GM18505 (cell line): ENCODE results near the gene AGPAT2.

ENCODE experiments used
- ATAC-seq: cut with Tn5 transposase; IDR thresholded peaks from one replicate; pipeline ENCODE4 v1.9.1; 2021; ENCODE audit not compliant: unreplicated experiment
- POLR2A ChIP-seq: IDR thresholded peaks from 4 replicates; pipeline ENCODE4 v1.6.1; 2011; ENCODE audit warnings: borderline replicate concordance; ENCODE audit not compliant: insufficient read depth, insufficient read length; ENCODE audit errors: extremely low read depth

Gene AGPAT2

DNA sequence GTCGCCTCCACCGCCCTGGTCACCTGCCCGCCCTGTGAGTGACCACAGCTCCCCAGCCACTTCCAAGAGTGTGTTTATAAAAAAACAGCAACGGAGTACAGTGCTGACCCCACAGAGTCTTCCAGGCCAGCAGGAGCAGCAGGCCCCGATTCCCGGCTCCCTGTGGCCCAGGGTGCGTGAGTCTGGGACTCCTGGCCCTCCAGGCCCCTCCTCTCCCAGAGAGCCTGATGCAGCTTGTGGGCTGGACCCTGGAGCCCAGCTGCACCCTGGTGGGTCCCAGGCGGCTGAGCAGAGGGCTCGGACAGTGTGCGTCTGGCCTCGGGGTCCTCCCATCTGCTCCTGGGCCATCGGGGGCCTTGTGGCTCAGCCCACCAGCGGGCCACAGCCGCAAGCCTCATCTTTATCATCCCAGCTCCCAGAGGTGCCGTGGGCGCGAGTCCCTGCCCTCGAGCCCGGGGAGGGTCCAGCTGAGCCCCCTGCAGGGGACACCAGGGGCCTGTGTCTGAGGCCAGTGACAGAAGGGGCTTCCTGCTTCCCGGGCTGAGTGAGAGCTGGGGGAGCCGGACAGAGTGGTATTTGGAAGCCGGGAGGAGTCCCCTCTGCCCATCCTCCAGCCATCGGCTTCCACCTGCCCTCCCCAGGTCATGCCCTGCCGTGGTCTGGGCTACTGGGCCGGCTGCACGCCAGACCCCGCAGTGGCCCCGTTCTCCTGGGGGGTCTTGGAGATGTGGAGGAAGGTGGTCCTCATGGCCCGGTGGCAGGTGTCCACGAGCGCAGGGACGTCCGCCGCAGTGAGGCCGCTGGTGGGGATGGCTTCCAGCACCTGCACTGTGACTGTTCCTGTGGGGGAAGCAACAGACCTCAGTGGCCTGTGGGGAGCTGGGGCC is 13.9 kb downstream of the AGPAT2 start:
- TF ChIP-seq POLR2A, result no peak
- ATAC-seq, result no peak

DNA sequence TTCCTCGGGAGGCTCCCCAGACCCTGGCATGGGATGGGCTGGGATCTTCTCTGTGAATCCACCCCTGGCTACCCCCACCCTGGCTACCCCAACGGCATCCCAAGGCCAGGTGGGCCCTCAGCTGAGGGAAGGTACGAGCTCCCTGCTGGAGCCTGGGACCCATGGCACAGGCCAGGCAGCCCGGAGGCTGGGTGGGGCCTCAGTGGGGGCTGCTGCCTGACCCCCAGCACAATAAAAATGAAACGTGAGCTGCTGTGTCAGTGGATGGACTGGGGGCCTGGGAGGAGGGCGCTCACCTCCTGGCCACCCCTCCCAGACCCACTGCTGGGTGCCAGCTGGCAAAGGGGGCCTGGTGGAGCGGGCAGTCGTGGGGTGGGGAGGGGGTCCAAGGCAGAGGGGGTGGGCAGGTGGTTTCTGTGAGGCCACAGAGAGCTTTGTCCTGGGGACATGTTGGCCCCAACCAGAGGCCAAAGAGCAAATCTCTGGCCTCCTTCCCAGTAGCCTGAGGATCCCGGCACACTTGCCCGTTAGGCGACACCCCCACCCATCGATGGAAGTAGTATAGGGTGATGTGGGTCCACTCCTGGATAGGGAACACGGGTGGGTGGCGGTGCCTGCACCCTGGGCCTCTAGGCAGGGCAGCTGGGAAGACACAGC is 14.7 kb downstream of the AGPAT2 start:
- TF ChIP-seq POLR2A, result no peak
- no peak for ATAC-seq

DNA sequence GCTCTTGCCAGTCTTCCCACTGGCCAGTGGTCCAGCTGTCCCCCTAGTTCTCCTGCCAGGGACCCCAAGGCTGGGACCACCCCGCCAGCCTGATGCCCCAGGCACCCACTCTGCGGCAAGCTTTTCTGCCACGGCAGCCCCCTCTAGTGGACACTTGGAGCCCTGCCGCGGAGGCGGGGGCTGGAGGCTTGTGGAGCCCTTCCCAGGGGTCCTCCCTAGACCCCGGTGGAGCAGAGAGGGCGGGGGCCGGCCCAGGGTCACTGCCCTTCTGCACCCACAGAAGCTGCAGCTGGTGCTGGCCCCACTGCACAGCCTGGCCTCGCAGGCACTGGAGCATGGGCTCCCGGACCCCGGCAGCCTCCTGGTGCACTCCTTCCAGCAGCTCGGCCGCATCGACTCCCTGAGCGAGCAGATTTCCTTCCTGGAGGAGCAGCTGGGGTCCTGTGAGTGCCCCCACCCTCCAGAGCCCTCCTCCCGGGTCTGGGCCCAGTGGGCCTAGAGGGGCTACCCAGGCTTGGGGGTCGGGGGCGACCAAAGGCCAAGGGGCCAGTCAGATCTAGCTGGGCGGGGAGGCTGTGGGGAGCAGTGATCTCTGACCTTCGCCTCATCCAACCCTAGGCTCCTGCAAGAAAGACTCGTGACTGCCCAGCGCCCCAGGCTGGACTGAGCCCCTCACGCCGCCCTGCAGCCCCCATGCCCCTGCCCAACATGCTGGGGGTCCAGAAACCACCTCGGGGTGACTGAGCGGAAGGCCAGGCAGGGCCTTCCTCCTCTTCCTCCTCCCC is 15.4 kb downstream of the AGPAT2 start:
- no peak for ATAC-seq
- no peak for TF ChIP-seq POLR2A

DNA sequence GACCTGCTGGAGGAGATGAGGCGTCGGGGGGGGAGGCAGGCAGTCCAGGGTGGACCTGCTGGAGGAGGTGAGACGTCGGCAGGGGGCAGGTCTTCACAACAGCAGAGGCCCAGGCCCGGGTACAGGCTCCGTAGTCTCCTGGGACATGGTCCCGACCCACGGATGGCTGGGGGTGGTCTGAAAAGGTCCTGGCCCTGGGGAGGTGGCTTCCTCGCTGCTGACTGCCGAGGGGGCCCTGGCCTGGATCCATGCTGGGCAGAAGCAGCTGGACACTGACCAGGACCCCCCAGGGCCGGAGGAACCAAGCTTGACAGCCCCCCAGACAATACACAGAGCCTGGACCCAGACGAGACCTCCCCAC is 16.0 kb downstream of the AGPAT2 start:
- ATAC-seq, result no peak
- TF ChIP-seq POLR2A, result no peak

DNA sequence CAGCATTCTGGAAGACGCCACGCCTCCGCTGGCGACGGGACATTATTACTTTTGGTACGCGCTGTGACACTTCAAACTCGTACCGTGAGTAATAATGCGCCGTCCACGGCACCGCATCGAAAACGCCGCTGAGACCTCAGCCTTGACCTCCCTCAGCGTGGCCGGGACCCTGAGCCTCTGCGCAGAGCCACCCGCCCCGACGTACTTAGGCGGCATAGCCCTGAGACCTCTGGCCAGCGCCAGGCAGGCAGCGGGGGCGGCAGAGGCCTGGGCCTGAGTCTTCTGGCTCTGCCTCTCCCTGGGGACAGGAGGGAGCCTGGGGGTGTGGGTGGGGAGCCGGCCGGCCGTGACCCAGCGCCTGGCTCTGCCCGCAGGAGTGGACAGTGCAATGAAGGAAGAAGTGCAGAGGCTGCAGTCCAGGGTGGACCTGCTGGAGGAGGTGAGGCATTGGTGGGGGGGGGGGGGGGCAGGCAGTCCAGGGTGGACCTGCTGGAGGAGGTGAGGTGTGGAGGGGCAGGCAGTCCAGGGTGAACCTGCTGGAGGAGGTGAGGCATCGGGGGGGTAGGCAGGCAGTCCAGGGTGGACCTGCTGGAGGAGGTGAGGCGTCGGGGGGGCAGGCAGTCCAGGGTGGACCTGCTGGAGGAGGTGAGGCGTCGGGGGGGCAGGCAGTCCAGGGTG is 16.5 kb downstream of the AGPAT2 start:
- no peak for ATAC-seq
- TF ChIP-seq POLR2A, result no peak

DNA sequence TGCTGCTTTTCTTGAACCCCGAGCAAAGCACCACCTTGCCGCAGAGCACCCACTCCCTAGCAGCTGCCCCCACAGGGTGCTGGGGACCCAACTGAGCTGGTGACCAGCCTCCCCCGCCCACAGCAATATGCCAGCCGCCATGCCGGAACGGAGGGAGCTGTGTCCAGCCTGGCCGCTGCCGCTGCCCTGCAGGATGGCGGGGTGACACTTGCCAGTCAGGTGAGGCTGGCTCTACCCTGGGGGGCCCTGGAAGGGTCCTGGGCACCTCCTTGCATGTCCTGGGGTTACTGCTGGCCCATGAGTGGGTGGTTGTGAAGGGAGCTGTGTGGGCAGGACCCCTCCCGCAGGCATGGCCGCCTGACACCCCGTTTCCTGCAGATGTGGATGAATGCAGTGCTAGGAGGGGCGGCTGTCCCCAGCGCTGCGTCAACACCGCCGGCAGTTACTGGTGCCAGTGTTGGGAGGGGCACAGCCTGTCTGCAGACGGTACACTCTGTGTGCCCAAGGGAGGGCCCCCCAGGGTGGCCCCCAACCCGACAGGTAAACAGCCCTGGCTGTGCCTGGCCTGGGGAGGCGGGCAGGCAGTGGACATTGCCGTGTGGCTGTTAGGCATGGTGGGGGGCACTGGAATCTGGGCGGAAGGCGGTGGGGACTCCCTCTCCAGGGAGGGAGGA is 17.3 kb downstream of the AGPAT2 start:
- no peak for TF ChIP-seq POLR2A
- no peak for ATAC-seq

DNA sequence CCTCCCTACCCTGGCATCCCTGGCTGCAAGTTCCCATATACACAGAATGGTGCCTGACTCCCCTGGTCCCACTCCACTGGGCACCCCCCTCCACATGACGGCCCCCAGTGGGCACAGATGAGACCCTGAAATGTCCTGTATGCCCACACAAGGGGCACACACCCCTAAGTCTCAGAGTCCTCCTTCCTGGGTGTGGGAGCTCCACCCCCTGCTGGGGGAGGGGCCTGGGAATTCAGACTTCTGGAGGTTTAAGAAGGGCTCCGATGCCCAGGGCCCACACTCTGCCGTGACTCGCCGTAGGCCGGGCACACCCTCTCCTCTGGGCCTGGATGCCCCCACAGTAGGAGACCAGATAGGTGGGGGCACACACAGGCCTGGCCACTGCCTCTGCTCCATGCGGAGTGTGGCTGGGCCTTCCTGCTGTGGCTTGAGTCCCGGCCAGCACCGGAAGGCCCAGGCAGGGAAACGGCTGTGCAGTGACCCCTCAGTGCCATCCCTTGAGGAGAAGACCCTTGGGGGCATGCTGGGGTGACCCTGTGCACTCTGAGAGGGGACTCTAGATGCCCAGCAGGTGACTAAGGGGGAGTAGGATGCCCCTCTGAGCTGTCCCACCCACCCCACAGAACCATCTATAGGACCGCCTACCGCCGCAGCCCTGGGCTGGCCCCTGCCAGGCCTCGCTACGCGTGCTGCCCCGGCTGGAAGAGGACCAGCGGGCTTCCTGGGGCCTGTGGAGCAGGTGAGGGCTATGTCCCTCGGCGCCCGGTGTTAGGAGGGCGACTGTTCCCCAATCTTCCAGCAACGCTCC is 18.1 kb downstream of the AGPAT2 start:
- no peak for TF ChIP-seq POLR2A
- no peak for ATAC-seq

DNA sequence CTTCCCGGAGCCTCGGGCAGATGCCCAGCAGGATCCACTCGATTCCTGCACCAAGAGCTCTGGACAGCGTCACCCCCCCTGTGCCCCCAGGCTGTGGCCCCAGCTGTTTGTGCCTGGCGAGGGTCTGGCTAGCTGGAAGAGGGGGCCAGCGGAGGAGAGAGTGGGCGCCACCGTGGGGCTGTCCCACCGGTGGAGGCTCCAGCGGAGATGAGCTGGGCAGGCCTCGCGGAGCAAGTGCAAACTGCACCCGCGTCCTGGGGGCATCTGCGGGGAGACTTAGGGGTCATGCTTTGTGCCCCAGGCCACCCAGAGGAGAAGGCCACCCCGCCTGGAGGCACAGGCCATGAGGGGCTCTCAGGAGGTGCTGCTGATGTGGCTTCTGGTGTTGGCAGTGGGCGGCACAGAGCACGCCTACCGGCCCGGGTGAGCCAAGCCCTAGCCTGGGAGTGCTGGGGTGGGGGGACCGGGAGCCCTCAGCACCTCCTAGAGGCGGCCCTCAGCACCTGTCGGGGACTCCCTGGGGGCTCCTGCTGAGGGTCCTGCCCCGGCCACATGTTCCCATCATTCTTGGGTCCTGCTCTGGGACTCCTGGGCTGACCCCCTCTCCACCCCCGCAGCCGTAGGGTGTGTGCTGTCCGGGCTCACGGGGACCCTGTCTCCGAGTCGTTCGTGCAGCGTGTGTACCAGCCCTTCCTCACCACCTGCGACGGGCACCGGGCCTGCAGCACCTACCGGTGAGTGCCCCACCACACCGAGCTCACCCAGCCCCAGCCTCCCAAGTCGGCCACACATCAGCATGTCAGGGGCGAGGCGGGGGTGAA is 19.1 kb downstream of the AGPAT2 start:
- ATAC-seq, result no peak

DNA sequence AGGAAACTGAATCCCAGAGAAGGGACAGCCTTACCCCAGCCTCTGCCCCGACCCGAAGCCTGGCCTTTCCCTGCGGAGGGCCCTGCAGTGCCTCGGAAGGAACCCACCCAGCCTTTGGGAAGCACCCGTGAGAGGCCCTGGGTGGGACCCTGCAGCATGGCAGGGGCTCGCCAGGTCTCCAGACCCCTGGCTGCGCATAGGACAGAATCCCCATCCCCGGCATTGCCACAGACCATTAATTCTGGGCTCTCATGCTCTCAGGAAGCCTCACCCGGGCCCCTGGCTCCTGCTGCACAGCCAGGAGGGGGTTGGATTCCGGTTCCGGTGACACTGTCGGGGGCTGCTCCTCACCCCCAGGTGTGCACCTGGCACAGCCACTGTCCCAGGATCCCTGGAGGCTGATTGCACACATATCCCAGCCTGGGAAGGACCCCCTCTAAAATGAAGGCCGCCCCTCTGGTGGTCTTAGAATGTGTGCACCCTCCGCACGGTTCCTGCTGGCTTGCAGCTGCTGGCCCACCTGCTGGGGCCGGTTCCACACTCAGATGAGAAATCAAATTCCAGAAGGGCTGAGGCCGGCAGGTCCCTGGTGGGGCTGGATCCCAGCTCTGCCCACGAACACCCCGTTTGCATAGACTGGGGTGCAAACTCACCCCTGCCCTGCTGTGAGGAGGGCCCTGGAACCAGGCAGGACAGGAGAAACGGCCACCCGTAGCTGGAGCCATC is 19.9 kb downstream of the AGPAT2 start:
- ATAC-seq, result no peak
- no peak for TF ChIP-seq POLR2A

More for the DNA sequence above, 19.1 kb downstream of the AGPAT2 start:
- no peak for TF ChIP-seq POLR2A

DNA sequence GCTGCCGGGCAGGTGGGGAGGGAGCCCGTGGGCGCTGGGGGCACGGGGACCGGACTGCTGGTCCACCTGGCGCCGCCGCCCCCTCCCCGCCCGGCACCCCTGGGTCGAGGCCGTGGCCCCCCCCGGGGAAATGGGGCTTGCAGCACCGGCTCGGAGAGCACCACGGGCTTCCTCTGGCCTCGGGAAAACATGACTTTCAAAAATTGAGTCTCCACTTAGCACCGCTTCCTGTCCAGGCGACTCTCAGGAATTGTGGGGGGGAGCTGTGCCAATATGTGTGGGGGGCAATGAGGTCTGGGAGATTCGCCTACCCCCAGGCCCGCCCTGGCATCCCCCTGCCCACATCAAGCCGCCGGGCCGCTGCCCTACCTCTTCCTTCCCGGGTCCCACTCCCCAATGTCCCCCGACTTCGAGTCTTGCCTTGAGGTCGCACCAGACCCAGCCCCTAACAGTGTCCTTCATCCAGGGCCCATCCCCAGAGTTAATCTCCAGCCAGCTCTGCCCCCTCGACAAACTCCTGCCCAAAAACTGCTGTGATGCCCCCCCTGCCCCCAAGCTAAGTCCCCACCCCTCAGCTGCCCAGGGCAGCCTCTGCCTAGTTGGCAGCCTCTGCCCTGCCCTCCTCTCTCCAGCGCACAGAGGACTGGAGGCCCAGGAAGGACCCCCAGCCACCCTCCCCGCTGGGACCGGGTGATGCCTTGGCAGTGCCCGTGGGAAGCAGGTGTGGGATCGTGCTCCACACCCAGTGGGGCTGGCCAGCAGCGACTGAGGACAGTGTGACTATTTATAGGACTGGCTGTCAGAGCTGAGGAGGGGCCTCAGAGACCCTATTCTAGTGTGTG is 20.7 kb downstream of the AGPAT2 start:
- TF ChIP-seq POLR2A, result no peak
- ATAC-seq, result no peak
